ENCODE results near the gene YJEFN3.
A peak's percentile ranks its signal among the peaks of the same experiment; 100 is the strongest.

YJEFN3 gene

DNA sequence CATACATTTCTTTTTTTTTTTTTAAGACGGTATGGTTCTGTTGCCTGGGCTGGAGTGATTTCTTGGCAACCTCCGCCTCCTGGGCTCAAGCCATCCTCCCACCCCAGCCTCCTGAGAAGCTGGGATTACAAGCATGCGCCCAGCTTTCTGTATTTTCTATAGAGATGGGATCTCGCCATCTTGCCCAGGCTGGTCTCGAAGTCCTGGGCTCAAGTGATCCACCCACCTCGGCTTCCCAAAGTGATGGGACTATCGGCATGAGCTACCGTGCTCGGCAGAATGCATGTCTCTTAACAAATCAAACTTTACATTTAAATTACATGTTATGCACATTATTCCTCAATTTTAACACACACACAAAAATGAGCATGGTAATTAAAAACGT, 11.5 kb upstream of the YJEFN3 start:
- ChIA-PET POLR2A (interaction anchor here (2.4 kb wide), 1 partner anchor 12 kb away, joined by 6 read pairs; the partner anchor contains the start of gene YJEFN3), CTCF (interaction anchor here (0.6 to 1.0 kb wide), 3 partner anchors 36 to 152 kb away, joined by 3 read pairs; no protein-coding TSS in a partner anchor)
- Histone ChIP-seq H3K4me1 (ENCODE audit: control insufficient read depth, insufficient read depth, low read length) (no peaks in the 10 kb centered on the region), H3K4me3 (ENCODE audit: low read depth, low read length) (no peak overlapping the region), H3K9me3 (ENCODE audit: control insufficient read depth, insufficient read depth, low read depth, low read length) (no peaks in the 10 kb centered on the region), H3K36me3 (ENCODE audit: control insufficient read depth in 2 of 2, insufficient read depth in 1 of 2, low read length in 2 of 2) (peaks cover 22 to 30% of the 10 kb centered on the region in 2 experiments), H3K27ac (ENCODE audit: extremely low read depth, low read depth, low read length) (no peak overlapping the region)
- TF ChIP-seq EGR2 (tag by site-specific recombination; IDR thresholded peaks at IDR 0.05; ENCODE audit: low read depth) (no peak), HOXA7 (CRISPR knock-in tag; IDR thresholded peaks at IDR 0.05; ENCODE audit: borderline replicate concordance) (no peak)

DNA sequence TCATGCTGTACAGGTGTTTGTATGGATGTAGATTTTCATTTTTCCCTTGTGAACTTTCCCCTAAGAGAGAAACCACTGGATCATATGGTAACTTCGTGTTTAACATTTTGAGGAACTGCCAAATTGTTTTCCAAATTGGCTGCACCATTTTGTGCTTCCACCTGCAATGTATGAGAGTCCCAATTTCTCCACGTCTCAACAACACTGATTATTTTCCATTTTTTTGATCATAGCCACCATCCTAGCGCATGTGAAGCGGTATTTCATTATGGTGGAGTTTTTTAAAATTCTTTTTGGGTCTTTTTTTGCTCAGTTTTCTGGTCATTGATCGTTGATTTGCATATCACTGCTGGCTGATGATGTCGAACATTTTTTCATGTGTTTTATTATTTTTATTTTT, 7.7 kb upstream of the YJEFN3 start:
- ChIA-PET CTCF (no interaction called here), POLR2A (no interaction called here)
- Histone ChIP-seq H3K4me1 (ENCODE audit: control insufficient read depth, insufficient read depth, low read length) (no peaks in the 10 kb centered on the region), H3K4me3 (ENCODE audit: low read depth, low read length) (no peak overlapping the region), H3K27ac (ENCODE audit: extremely low read depth, low read depth, low read length) (no peak overlapping the region), H3K9me3 (ENCODE audit: control insufficient read depth, insufficient read depth, low read depth, low read length) (no peaks in the 10 kb centered on the region), H3K36me3 (ENCODE audit: control insufficient read depth in 2 of 2, insufficient read depth in 1 of 2, low read length in 2 of 2) (peaks cover 29 to 51% of the 10 kb centered on the region in 2 experiments)
- TF ChIP-seq PRDM1 (tag by site-specific recombination; IDR thresholded peaks at IDR 0.05) (0 out of 2 replicates have a peak, but pooled peaks have one; percentile 7), BCL11A (tag by site-specific recombination; IDR thresholded peaks at IDR 0.05; ENCODE audit: low read depth) (no peak), OSR2 (tag by site-specific recombination; IDR thresholded peaks at IDR 0.05) (no peak)

DNA sequence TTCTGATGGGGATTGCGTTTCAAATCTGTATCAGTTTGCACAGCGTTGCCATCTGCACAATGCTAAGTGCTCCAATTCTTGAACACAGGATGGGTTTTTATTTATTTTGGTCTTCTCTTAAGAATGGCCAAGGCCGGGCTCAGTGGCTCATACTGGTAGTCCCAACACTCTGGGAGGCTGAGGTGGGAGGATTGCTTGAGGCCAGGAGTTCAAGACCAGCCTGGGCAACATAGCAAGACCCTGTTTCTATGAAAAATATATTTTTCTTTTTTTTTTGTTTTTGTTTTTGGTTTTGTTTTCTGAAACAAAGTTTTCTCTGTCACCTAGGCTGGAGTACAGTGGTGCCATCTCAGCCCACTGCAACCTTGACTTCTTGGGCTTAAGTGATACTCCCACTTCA, 5.5 kb upstream of the YJEFN3 start:
- Histone ChIP-seq H3K9me3 (ENCODE audit: control insufficient read depth, insufficient read depth, low read depth, low read length) (no peaks in the 10 kb centered on the region), H3K36me3 (ENCODE audit: control insufficient read depth in 2 of 2, insufficient read depth in 1 of 2, low read length in 2 of 2) (peaks cover 28 to 63% of the 10 kb centered on the region in 2 experiments), H3K27ac (ENCODE audit: extremely low read depth, low read depth, low read length) (no peak overlapping the region), H3K4me1 (ENCODE audit: control insufficient read depth, insufficient read depth, low read length) (no peaks in the 10 kb centered on the region), H3K4me3 (ENCODE audit: low read depth, low read length) (no peak overlapping the region)
- TF ChIP-seq ZNF121 (tag by site-specific recombination; IDR thresholded peaks at IDR 0.05): peak; percentile 66
- no peak for TF ChIP-seq ZNF394 (tag by site-specific recombination; IDR thresholded peaks at IDR 0.05; ENCODE audit: borderline replicate concordance)
- TF ChIP-seq ZNF2 (tag by site-specific recombination; IDR thresholded peaks at IDR 0.05): no peak
- TF ChIP-seq, protein P1, sequence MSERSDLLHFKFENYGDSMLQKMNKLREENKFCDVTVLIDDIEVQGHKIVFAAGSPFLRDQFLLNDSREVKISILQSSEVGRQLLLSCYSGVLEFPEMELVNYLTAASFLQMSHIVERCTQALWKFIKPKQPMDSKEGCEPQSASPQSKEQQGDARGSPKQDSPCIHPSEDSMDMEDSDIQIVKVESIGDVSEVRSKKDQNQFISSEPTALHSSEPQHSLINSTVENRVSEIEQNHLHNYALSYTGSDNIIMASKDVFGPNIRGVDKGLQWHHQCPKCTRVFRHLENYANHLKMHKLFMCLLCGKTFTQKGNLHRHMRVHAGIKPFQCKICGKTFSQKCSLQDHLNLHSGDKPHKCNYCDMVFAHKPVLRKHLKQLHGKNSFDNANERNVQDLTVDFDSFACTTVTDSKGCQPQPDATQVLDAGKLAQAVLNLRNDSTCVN (tag by site-specific recombination; optimal IDR thresholded peaks at IDR 0.05): no peak
- TF ChIP-seq FEZF1 (tag by site-specific recombination; IDR thresholded peaks at IDR 0.05): no peak
- TF ChIP-seq, protein P2, sequence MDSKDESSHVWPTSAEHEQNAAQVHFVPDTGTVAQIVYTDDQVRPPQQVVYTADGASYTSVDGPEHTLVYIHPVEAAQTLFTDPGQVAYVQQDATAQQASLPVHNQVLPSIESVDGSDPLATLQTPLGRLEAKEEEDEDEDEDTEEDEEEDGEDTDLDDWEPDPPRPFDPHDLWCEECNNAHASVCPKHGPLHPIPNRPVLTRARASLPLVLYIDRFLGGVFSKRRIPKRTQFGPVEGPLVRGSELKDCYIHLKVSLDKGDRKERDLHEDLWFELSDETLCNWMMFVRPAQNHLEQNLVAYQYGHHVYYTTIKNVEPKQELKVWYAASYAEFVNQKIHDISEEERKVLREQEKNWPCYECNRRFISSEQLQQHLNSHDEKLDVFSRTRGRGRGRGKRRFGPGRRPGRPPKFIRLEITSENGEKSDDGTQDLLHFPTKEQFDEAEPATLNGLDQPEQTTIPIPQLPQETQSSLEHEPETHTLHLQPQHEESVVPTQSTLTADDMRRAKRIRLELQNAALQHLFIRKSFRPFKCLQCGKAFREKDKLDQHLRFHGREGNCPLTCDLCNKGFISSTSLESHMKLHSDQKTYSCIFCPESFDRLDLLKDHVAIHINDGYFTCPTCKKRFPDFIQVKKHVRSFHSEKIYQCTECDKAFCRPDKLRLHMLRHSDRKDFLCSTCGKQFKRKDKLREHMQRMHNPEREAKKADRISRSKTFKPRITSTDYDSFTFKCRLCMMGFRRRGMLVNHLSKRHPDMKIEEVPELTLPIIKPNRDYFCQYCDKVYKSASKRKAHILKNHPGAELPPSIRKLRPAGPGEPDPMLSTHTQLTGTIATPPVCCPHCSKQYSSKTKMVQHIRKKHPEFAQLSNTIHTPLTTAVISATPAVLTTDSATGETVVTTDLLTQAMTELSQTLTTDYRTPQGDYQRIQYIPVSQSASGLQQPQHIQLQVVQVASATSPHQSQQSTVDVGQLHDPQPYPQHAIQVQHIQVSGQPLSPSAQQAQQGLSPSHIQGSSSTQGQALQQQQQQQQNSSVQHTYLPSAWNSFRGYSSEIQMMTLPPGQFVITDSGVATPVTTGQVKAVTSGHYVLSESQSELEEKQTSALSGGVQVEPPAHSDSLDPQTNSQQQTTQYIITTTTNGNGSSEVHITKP (tag by site-specific recombination; IDR thresholded peaks at IDR 0.05): no peak
- no peak for TF ChIP-seq ZFP69B (tag by site-specific recombination; IDR thresholded peaks at IDR 0.05)
- ChIA-PET CTCF (interaction anchor here (1.0 to 1.7 kb wide), 2 partner anchors 9 to 31 kb away, joined by 3 to 5 read pairs; no protein-coding TSS in a partner anchor), POLR2A (no interaction called here)

DNA sequence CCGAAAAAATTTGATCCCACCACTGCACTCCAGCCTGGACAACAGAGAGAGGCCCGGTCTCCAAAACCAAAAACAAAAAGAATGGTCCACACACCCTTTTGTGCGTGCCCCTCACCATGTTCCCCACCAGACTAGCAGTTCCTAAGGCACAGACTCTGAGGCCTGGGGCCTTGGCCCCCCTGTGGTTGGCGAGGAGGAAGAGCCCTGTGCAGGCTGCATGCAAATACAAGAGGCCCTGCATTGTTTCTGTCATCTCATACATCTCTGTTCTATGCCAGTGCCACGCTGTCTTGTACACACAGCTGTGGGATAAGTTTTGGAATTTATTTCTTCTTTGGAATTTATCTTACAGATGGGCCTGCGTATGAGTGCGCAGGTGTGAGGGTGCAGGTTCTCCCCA, 4.7 kb upstream of the YJEFN3 start:
- POLR2A ChIA-PET: no interaction called here
- Histone ChIP-seq H3K4me1 (ENCODE audit: control insufficient read depth, insufficient read depth, low read length) (no peaks in the 10 kb centered on the region), H3K4me3 (ENCODE audit: low read depth, low read length) (no peak overlapping the region), H3K36me3 (ENCODE audit: control insufficient read depth in 2 of 2, insufficient read depth in 1 of 2, low read length in 2 of 2) (peaks cover 25 to 69% of the 10 kb centered on the region in 2 experiments), H3K9me3 (ENCODE audit: control insufficient read depth, insufficient read depth, low read depth, low read length) (no peaks in the 10 kb centered on the region), H3K27ac (ENCODE audit: extremely low read depth, low read depth, low read length) (no peak overlapping the region)
- CTCF ChIA-PET: interaction anchor here (0.6 to 1.0 kb wide), 2 partner anchors 8 to 149 kb away, joined by 3 to 4 read pairs; no protein-coding TSS in a partner anchor
- TF ChIP-seq MYNN (tag by site-specific recombination; IDR thresholded peaks at IDR 0.05; ENCODE audit: borderline replicate concordance) (no peak), HOXC10 (CRISPR knock-in tag; IDR thresholded peaks at IDR 0.05) (no peak), ZNF433 (tag by site-specific recombination; IDR thresholded peaks at IDR 0.05; ENCODE audit: low read depth) (no peak), SP7 (tag by site-specific recombination; IDR thresholded peaks at IDR 0.05) (no peak), KLF1 (tag by site-specific recombination; IDR thresholded peaks at IDR 0.05) (no peak), ZFP41 (tag by site-specific recombination; IDR thresholded peaks at IDR 0.05; ENCODE audit: borderline replicate concordance) (no peak)
